PFSK-1 (cell line): ENCODE results near the gene PTPN12.

Source experiments
- FOXP2 ChIP-seq: optimal IDR thresholded peaks from 2 replicates; pipeline ENCODE3; 2011; ENCODE audit warnings: borderline replicate concordance, control low read depth, inconsistent platforms; ENCODE audit not compliant: insufficient read depth; ENCODE audit errors: extremely low read length, extremely low read depth
- POLR2AphosphoS5 ChIP-seq: IDR thresholded peaks from 2 replicates; pipeline ENCODE4 v1.6.1; 2012; ENCODE audit warnings: low read depth, mild to moderate bottlenecking, control low read depth, low read length, moderate library complexity
- REST ChIP-seq, 2 experiments: IDR thresholded peaks; 2 replicates each; pipeline versions ENCODE4 v1.6.1 to v1.8.0; 2011 to 2012; ENCODE audit warnings: low read depth in 2 of 2, low read length in 2 of 2, control low read depth in 1 of 2, inconsistent platforms in 1 of 2, mild to moderate bottlenecking in 1 of 2, moderate library complexity in 1 of 2; ENCODE audit not compliant: insufficient read depth in 1 of 2
- SIN3A ChIP-seq: IDR thresholded peaks from 2 replicates; pipeline ENCODE4 v1.6.1; 2012; ENCODE audit warnings: mild to moderate bottlenecking, low read length, moderate library complexity, borderline replicate concordance; ENCODE audit not compliant: insufficient read depth
- TAF1 ChIP-seq: IDR thresholded peaks from 2 replicates; pipeline ENCODE4 v1.6.1; 2012; ENCODE audit warnings: low read length, control low read depth, borderline replicate concordance; ENCODE audit not compliant: insufficient read depth

Gene PTPN12

GRCh38 chr7:77558284-77558967, 21.3 kb downstream of the PTPN12 start:
- TF ChIP-seq SIN3A (no peak), POLR2AphosphoS5 (no peak), TAF1 (no peak)

- no peak for TF ChIP-seq SIN3A
- no peak for TF ChIP-seq POLR2AphosphoS5
- no peak for TF ChIP-seq FOXP2
- TF ChIP-seq TAF1, result no peak
Observed at GRCh38 chr7:77561352-77561751, 24.3 kb downstream of the PTPN12 start.

GRCh38 chr7:77563275-77563674, 26.2 kb downstream of the PTPN12 start:
- TF ChIP-seq SIN3A, result no peak
- TF ChIP-seq TAF1, result no peak
- no peak for TF ChIP-seq FOXP2
- TF ChIP-seq REST (IDR thresholded peaks at IDR 0.05; ENCODE audit: insufficient read depth in 1 of 2, low read depth in 2 of 2, low read length in 2 of 2), result no peak
- TF ChIP-seq POLR2AphosphoS5, result no peak

- TF ChIP-seq POLR2AphosphoS5 (no peak), REST (IDR thresholded peaks at IDR 0.05; ENCODE audit: insufficient read depth in 1 of 2, low read depth in 2 of 2, low read length in 2 of 2) (no peak), TAF1 (no peak), FOXP2 (no peak), SIN3A (no peak)
Observed at GRCh38 chr7:77565917-77566316, 28.8 kb downstream of the PTPN12 start.

GRCh38 chr7:77566421-77566820, 29.3 kb downstream of the PTPN12 start:
- TF ChIP-seq TAF1, result no peak
- TF ChIP-seq FOXP2, result no peak
- no peak for TF ChIP-seq SIN3A
- no peak for TF ChIP-seq POLR2AphosphoS5

- no peak for TF ChIP-seq SIN3A
- no peak for TF ChIP-seq POLR2AphosphoS5
- no peak for TF ChIP-seq TAF1
- no peak for TF ChIP-seq FOXP2
- no peak for TF ChIP-seq REST (IDR thresholded peaks at IDR 0.05; ENCODE audit: insufficient read depth in 1 of 2, low read depth in 2 of 2, low read length in 2 of 2)
Observed at GRCh38 chr7:77569514-77570232, 32.6 kb downstream of the PTPN12 start.
